ENCODE results near the gene TRIAP1. TPM values are rescaled to one million over a fixed set of nuclear protein-coding genes. Genes with fewer than 3 reads are reported as not detected.

TRIAP1 gene
- total RNA-seq, 1 donor from 2014 or later = 16.1 TPM

DNA sequence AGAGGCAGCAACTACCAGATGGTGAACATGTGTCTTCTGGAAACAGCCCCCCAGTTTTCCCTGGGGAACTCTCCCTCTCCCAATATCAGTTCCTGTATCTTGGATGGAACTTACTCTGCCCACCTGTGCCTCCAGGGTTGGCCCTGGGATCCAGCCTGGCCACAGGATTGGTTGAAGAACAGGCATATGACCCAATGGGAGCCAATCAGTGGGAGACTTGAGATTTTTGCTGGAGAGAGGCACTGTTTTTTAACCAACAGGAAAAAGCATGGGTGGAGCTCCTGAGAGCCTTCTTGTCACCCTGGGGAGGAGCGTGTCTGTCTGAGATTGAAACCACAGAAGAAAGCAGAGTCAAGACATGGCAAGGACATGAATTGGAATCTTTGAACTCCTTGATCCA, 41.9 kb downstream of the TRIAP1 start:
- ATAC-seq (no peak), DNase-seq (ENCODE audit: missing footprints) (no peak)
- intact Hi-C loops (cut with DNase I) = no loop called here

DNA sequence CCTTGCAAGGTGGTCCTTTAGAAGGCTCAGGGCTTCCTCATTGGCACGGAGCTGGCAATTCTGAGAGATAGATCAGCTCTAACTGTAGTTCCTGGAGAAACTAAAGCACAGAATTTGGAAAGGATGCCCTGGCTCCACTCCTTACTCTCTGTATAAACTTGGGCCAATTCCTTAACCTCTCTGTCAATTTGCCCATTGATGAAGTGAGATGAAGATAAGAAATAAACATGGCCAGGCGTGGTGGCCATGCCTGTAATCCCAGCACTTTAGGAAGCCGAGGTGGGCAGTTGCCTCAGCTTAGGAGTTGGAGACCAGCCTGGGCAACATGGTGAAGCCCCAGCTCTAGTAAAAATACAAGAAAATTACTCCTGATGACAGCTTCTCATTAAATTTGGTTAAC, 42.3 kb downstream of the TRIAP1 start:
- no peak for ATAC-seq
- intact Hi-C loops (cut with DNase I) = no loop called here
- no peak for DNase-seq (ENCODE audit: missing footprints)

DNA sequence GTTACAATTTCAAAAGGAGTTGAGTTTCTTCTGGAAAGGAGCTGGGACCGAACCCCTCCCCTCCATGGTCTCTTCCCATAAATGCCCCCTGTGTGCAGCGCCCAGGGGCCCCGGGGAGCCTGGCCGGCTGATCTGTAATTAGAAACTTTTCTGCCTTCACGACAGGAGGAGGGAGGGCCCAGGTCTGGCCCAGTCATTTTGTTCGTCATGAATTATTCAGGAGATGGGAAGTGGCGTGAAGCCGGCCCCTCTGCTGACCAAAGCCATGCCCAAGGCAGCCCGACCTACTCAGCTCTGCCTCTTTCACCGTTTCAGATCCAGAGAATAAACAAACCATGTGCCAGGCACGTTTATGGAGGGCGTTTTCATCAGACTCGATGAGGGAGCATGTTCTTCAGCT, 44.0 kb downstream of the TRIAP1 start:
- ATAC-seq = no peak
- intact Hi-C loops (cut with DNase I) = no loop called here
- DNase-seq (ENCODE audit: missing footprints) = no peak

DNA sequence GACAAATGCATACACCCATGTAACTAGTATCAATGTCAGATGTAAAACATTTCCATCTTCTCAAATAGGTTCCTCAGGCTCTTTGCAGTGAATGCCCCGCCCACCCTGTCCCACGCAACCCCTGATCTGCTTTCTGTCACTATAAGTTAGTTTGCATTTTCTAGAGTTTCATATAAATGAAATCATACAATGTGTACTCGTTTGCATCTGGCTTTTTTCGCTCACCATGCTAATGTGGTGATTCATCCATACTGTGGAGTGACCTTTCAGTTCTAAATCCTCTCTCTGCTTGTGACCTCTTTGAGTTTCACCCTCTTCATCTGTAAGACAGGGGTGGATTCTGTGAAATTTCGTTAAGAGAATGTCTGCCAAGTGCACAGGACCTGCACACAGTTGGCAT, 46.7 kb downstream of the TRIAP1 start:
- DNase-seq (ENCODE audit: missing footprints) = no peak
- intact Hi-C loops (cut with DNase I) = no loop called here

DNA sequence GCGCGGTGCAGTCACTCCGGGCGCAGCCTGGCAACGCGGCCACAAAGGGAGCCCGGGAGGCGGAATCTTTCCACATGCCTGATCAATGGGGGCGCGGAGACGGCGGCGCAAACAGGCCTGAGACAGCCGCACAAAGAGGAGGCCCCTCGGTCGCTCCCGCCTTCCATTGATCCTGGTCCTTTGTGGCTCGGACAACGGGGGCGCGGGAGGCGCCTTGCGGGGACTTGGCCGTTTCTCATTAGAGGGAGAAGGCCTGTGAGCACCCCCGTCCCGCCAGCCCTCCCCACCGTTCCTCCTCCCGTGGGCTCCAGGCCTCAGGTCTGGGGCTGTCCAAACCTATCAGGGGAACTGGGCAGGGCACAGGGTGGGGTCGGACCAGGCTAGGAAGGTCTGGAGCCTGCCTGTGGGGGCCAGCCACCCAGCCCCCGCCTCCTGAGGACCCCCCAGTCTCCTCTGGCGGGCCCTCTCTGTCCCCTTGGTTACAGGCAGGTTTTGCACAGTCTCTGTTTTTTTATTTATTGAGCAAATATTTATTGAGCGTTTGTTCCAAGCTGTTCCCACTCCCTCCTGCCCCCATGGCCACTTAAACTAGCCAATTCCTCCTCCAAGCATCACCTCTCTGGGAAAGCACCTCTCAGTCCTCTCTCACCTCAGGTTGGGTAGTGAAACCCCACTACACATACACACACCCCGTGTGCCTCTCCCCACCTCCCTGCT, 48.2 kb downstream of the TRIAP1 start:
- DNase-seq (ENCODE audit: missing footprints) (no peak), ATAC-seq (no peak)
- intact Hi-C loops (cut with DNase I) = no loop called here

More for the DNA sequence above, 46.7 kb downstream of the TRIAP1 start:
- no peak for ATAC-seq

DNA sequence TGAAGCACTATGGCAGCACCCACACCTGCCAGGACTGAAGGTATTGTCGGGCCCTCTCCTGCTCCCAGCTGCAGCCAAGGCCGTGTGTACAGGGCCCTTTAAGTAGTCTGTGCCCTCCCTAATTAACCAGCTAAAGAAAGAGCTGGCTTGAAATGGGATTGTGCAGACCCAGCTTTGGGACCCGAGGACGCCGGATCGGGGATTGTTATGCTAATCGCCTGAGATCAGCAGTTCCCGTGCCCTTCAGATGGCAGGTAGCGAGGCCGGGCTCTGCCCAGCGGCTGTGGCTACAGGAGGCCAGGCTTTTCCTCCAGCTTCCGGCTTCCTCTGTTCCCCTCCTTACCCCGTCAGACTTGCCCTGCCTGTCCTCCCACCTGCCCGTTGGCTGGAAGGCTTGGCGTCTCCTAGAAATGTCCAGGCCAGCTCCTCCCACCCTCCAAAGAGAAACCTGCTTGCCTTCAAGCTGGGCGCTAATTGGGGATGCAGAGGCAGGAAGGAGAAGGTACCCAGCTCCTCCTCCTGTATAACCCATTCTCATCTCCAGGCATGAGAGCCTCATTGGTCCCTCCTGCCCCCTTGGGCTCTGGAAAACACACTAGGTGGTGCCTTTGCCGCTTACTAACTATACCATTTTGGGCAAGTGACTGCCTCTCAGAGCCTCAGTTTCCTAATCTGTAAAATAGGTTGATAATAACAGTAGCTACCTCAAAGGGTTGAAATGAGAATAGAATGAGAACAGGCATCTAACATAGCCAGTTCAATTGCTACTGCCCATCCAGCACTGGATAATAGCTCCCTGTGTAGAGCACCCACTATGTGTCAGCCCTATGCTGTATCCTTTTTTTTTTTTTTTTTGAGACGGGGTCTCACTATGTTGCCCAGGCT, 51.5 kb downstream of the TRIAP1 start:
- intact Hi-C loops (cut with DNase I) = no loop called here
- DNase-seq (ENCODE audit: missing footprints) (no peak), ATAC-seq (no peak)

Other genes with a start within 250 kb of the TRIAP1 start
- 892 TPM for gene RPLP0, start 245.3 kb downstream of the TRIAP1 start, total RNA-seq
- gene PXN, start 180.7 kb downstream of the TRIAP1 start, total RNA-seq = 63.7 TPM
- gene RNU4-2, start 154.5 kb downstream of the TRIAP1 start, total RNA-seq = 12,991 TPM
- gene RNU4-1, start 153.1 kb downstream of the TRIAP1 start, total RNA-seq = 1,499 TPM
- gene SIRT4, start 144.1 kb downstream of the TRIAP1 start, total RNA-seq = 9.0 TPM
- gene PLA2G1B, start 118.6 kb downstream of the TRIAP1 start, total RNA-seq = not detected
- gene MSI1, start 77.2 kb downstream of the TRIAP1 start, total RNA-seq = 6.4 TPM
- gene COX6A1, start 8.3 kb downstream of the TRIAP1 start, total RNA-seq = 135 TPM
- gene GATC, start 60 bp upstream of the TRIAP1 start, total RNA-seq = 12.1 TPM
- 40.1 TPM for gene SRSF9, start 23.4 kb upstream of the TRIAP1 start, total RNA-seq
- 166 TPM for gene DYNLL1, start 49.7 kb upstream of the TRIAP1 start, total RNA-seq
- 42.9 TPM for gene COQ5, start 82.8 kb upstream of the TRIAP1 start, total RNA-seq
- gene RNF10, start 88.0 kb upstream of the TRIAP1 start, total RNA-seq = 294 TPM
- 39.3 TPM for gene POP5, start 135.0 kb upstream of the TRIAP1 start, total RNA-seq
- 5.5 TPM for gene CABP1, start 194.2 kb upstream of the TRIAP1 start, total RNA-seq
- gene MLEC, start 240.8 kb upstream of the TRIAP1 start, total RNA-seq = 128 TPM